ENCODE measurements around the gene ADH5.

The ADH5 gene

GRCh38 chr4:99078931-99079624 is 9.5 kb downstream of the ADH5 start:
- no peaks in the 10 kb centered on the region for H4K20me1 ChIP-seq (ENCODE audit: insufficient read depth, low read length)
- H2AFZ ChIP-seq (ENCODE audit: low read length): no peak overlapping the region
- no peaks in the 10 kb centered on the region for H3K27me3 ChIP-seq (ENCODE audit: insufficient read depth, low read length)
- no peaks in the 10 kb centered on the region for H3K9me2 ChIP-seq (ENCODE audit: low read depth, low read length)
- no peak overlapping the region for H3K27ac ChIP-seq (ENCODE audit: low read depth, low read length, poor library complexity, severe bottlenecking)
- no peaks in the 10 kb centered on the region for H3F3A ChIP-seq (ENCODE audit: insufficient read depth, low read length)
- no peak for TF ChIP-seq CTCF (IDR thresholded peaks at IDR 0.05; ENCODE audit: low read length)
- TF ChIP-seq EZH2 (IDR thresholded peaks at IDR 0.05; ENCODE audit: borderline replicate concordance, low read length): no peak
- no peaks in the 10 kb centered on the region for H3K4me1 ChIP-seq (ENCODE audit: insufficient read depth, low read length, severe bottlenecking)
- no peaks in the 10 kb centered on the region for H3K9me3 ChIP-seq (ENCODE audit: low read length)
- H3K79me2 ChIP-seq (ENCODE audit: insufficient read depth, low read length): no peaks in the 10 kb centered on the region
- H3K4me3 ChIP-seq (ENCODE audit: low read depth, low read length, poor library complexity, severe bottlenecking): no peak overlapping the region
- peaks cover 89% of the 10 kb centered on the region for H3K36me3 ChIP-seq (ENCODE audit: insufficient read depth, low read length)
- no peak overlapping the region for H3K4me2 ChIP-seq (ENCODE audit: low read length)
- H3K9ac ChIP-seq (ENCODE audit: low read length): no peak overlapping the region

- Histone ChIP-seq H3K4me3 (ENCODE audit: low read depth, low read length, poor library complexity, severe bottlenecking) (no peak overlapping the region), H3K79me2 (ENCODE audit: insufficient read depth, low read length) (no peaks in the 10 kb centered on the region), H3K36me3 (ENCODE audit: insufficient read depth, low read length) (peaks cover 89% of the 10 kb centered on the region), H3K9ac (ENCODE audit: low read length) (no peak overlapping the region), H3K9me2 (ENCODE audit: low read depth, low read length) (no peaks in the 10 kb centered on the region), H3K27me3 (ENCODE audit: insufficient read depth, low read length) (no peaks in the 10 kb centered on the region), H3K4me2 (ENCODE audit: low read length) (no peak overlapping the region), H3K27ac (ENCODE audit: low read depth, low read length, poor library complexity, severe bottlenecking) (no peak overlapping the region), H3K4me1 (ENCODE audit: insufficient read depth, low read length, severe bottlenecking) (no peaks in the 10 kb centered on the region), H4K20me1 (ENCODE audit: insufficient read depth, low read length) (no peaks in the 10 kb centered on the region), H2AFZ (ENCODE audit: low read length) (no peak overlapping the region), H3F3A (ENCODE audit: insufficient read depth, low read length) (no peaks in the 10 kb centered on the region), H3K9me3 (ENCODE audit: low read length) (no peaks in the 10 kb centered on the region)
- TF ChIP-seq EZH2 (IDR thresholded peaks at IDR 0.05; ENCODE audit: borderline replicate concordance, low read length) (no peak), CTCF (IDR thresholded peaks at IDR 0.05; ENCODE audit: low read length) (no peak)
These were observed 10.3 kb downstream of the ADH5 start for GRCh38 chr4:99078336-99078735.

- H3K27me3 ChIP-seq (ENCODE audit: insufficient read depth, low read length): no peaks in the 10 kb centered on the region
- H4K20me1 ChIP-seq (ENCODE audit: insufficient read depth, low read length): no peaks in the 10 kb centered on the region
- no peak for TF ChIP-seq CTCF (IDR thresholded peaks at IDR 0.05; ENCODE audit: low read length)
- no peak for TF ChIP-seq EZH2 (IDR thresholded peaks at IDR 0.05; ENCODE audit: borderline replicate concordance, low read length)
- no peaks in the 10 kb centered on the region for H3K9me3 ChIP-seq (ENCODE audit: low read length)
- no peak overlapping the region for H3K4me3 ChIP-seq (ENCODE audit: low read depth, low read length, poor library complexity, severe bottlenecking)
- no peaks in the 10 kb centered on the region for H3K4me1 ChIP-seq (ENCODE audit: insufficient read depth, low read length, severe bottlenecking)
- no peak overlapping the region for H3K4me2 ChIP-seq (ENCODE audit: low read length)
- H3K9ac ChIP-seq (ENCODE audit: low read length): no peak overlapping the region
- no peak overlapping the region for H3K27ac ChIP-seq (ENCODE audit: low read depth, low read length, poor library complexity, severe bottlenecking)
- H3K9me2 ChIP-seq (ENCODE audit: low read depth, low read length): no peaks in the 10 kb centered on the region
- no peaks in the 10 kb centered on the region for H3K79me2 ChIP-seq (ENCODE audit: insufficient read depth, low read length)
- peaks cover 92% of the 10 kb centered on the region for H3K36me3 ChIP-seq (ENCODE audit: insufficient read depth, low read length)
- no peak overlapping the region for H2AFZ ChIP-seq (ENCODE audit: low read length)
- no peaks in the 10 kb centered on the region for H3F3A ChIP-seq (ENCODE audit: insufficient read depth, low read length)
These were observed 11.4 kb downstream of the ADH5 start for GRCh38 chr4:99077177-99077576.

Measured in OCI-LY1 (cell line).